Measurements from ENCODE around the gene KLHL28. TPM values are rescaled to one million over a fixed set of nuclear protein-coding genes. Genes with fewer than 3 reads are reported as not detected.

KLHL28 gene
- total RNA-seq, 1 experiment from 2014 or later, result 4.7 TPM

- BruUV-seq (replicated peaks), result no TSS peak
- no peak overlapping the region for H3K27ac Mint-ChIP-seq (ENCODE audit: unreplicated experiment)
- no peaks in the 10 kb centered on the region for H3K9me3 ChIP-seq
- H3K4me3 Mint-ChIP-seq (ENCODE audit: unreplicated experiment), result no peak overlapping the region
- H3K4me1 ChIP-seq, result no peaks in the 10 kb centered on the region
- H3K27me3 Mint-ChIP-seq (ENCODE audit: insufficient read depth, unreplicated experiment), result no peaks in the 10 kb centered on the region
- no peak for TF ChIP-seq CTCF (IDR thresholded peaks at IDR 0.05; ENCODE audit: insufficient read depth in 1 of 2, low read depth in 1 of 2, low read length in 1 of 2, severe bottlenecking in 1 of 2, unreplicated experiment in 1 of 2)
- intact Hi-C loops (cut with micrococcal nuclease; ENCODE audit: unreplicated experiment), result no loop called here
- ChIA-PET POLR2A (no interaction called here), CTCF (no interaction called here)
- H3K36me3 ChIP-seq (ENCODE audit: control insufficient read depth, insufficient read depth, low read length), result no peaks in the 10 kb centered on the region
- H3K36me3 Mint-ChIP-seq (ENCODE audit: insufficient read depth, unreplicated experiment), result peaks cover 14% of the 10 kb centered on the region
- peaks cover 9% of the 10 kb centered on the region for H3K9me3 Mint-ChIP-seq (ENCODE audit: unreplicated experiment)
- peaks cover 10% of the 10 kb centered on the region for H3K4me1 Mint-ChIP-seq (ENCODE audit: low read depth, unreplicated experiment)
- no peaks in the 10 kb centered on the region for H3K27me3 ChIP-seq (replicated peaks; ENCODE audit: control insufficient read depth, insufficient read depth, low read length)
- no peak for DNase-seq
- H3K4me3 ChIP-seq (ENCODE audit: low read depth, low read length), result no peak overlapping the region
Observed at GRCh38 chr14:44940211-44940610, 21.5 kb downstream of the KLHL28 start.

GRCh38 chr14:44937547-44937946 is 24.2 kb downstream of the KLHL28 start:
- POLR2A ChIA-PET, result no interaction called here
- Histone ChIP-seq H3K4me1 (no peaks in the 10 kb centered on the region), H3K9me3 (no peaks in the 10 kb centered on the region), H3K4me3 (ENCODE audit: low read depth, low read length) (no peak overlapping the region), H3K27me3 (replicated peaks; ENCODE audit: control insufficient read depth, insufficient read depth, low read length) (no peaks in the 10 kb centered on the region), H3K36me3 (ENCODE audit: control insufficient read depth, insufficient read depth, low read length) (no peaks in the 10 kb centered on the region)
- Mint-ChIP-seq H3K4me3 (ENCODE audit: unreplicated experiment) (no peak overlapping the region), H3K27me3 (ENCODE audit: insufficient read depth, unreplicated experiment) (no peaks in the 10 kb centered on the region), H3K27ac (ENCODE audit: unreplicated experiment) (no peak overlapping the region), H3K4me1 (ENCODE audit: low read depth, unreplicated experiment) (peaks cover 10% of the 10 kb centered on the region), H3K9me3 (ENCODE audit: unreplicated experiment) (peaks cover 9% of the 10 kb centered on the region), H3K36me3 (ENCODE audit: insufficient read depth, unreplicated experiment) (peaks cover 14% of the 10 kb centered on the region)
- no peak for DNase-seq
- intact Hi-C loops (cut with micrococcal nuclease; ENCODE audit: unreplicated experiment), result no loop called here
- CTCF ChIA-PET, result no interaction called here
- no TSS peak for BruUV-seq (replicated peaks)
- TF ChIP-seq CTCF (IDR thresholded peaks at IDR 0.05; ENCODE audit: insufficient read depth in 1 of 2, low read depth in 1 of 2, low read length in 1 of 2, severe bottlenecking in 1 of 2, unreplicated experiment in 1 of 2), result no peak

GRCh38 chr14:44935155-44935554 is 26.6 kb downstream of the KLHL28 start:
- intact Hi-C loops (cut with micrococcal nuclease; ENCODE audit: unreplicated experiment), result no loop called here
- ChIA-PET CTCF (no interaction called here), POLR2A (no interaction called here)
- H3K9me3 Mint-ChIP-seq (ENCODE audit: unreplicated experiment), result peaks cover 9% of the 10 kb centered on the region
- DNase-seq, result no peak
- H3K4me1 Mint-ChIP-seq (ENCODE audit: low read depth, unreplicated experiment), result no peaks in the 10 kb centered on the region
- Histone ChIP-seq H3K9me3 (no peaks in the 10 kb centered on the region), H3K27me3 (replicated peaks; ENCODE audit: control insufficient read depth, insufficient read depth, low read length) (no peaks in the 10 kb centered on the region), H3K36me3 (ENCODE audit: control insufficient read depth, insufficient read depth, low read length) (no peaks in the 10 kb centered on the region), H3K4me1 (no peaks in the 10 kb centered on the region), H3K4me3 (ENCODE audit: low read depth, low read length) (no peak overlapping the region)
- TF ChIP-seq CTCF (IDR thresholded peaks at IDR 0.05; ENCODE audit: insufficient read depth in 1 of 2, low read depth in 1 of 2, low read length in 1 of 2, severe bottlenecking in 1 of 2, unreplicated experiment in 1 of 2), result no peak
- no peaks in the 10 kb centered on the region for H3K36me3 Mint-ChIP-seq (ENCODE audit: insufficient read depth, unreplicated experiment)
- H3K27me3 Mint-ChIP-seq (ENCODE audit: insufficient read depth, unreplicated experiment), result no peaks in the 10 kb centered on the region
- BruUV-seq (replicated peaks), result no TSS peak
- H3K27ac Mint-ChIP-seq (ENCODE audit: unreplicated experiment), result no peak overlapping the region
- no peak overlapping the region for H3K4me3 Mint-ChIP-seq (ENCODE audit: unreplicated experiment)

Data from Caco-2 (cell line).